Hepatic stellate cell (primary cell): Measurements from ENCODE around the gene NUDT3.
"Not testable (repeated sequence)": the region's sequence is repeated elsewhere in the genome, so short reads cannot be mapped to it uniquely, and the experiment has no call there.

Experiments used
- DNase-seq: peaks from one replicate; pipeline ENCODE4 v3.0.0; 2011; ENCODE audit warnings: low spot score

The NUDT3 gene

GRCh38 chr6:34284563-34285447 lies 107.7 kb downstream of the NUDT3 start:
- DNase-seq, result peak; percentile 53

DNA sequence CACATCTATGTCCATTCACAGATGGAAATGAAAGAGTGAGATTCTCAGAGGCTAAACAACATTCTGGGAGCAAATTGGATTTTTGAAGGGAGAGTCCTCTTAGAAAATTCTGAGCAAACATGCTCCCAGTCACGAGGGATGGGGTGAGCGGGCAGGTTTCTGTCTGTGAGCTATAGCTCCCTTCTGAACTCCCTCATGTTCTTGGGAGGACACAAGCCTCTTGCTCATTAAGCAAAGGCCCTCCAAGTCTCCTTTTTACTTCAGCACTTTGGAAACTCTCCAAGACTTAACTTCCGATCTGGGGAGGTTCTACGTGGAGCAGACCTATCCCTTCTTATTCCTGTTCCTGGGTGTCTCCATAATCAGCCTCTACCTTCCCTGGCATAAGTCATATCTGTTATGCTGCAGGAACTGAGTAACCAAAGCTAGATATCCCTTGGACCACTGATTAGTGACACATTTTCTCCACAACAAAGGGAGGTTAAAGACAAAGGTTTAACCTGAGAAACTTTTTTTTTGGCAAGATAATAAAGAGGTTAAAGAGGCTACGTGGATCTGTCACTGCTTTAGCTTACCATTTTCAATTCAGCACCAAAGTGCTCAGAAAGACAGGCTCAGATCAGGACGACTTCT lies 110.7 kb downstream of the NUDT3 start:
- DNase-seq, result no peak

- DNase-seq, result no peak
These were observed 112.3 kb downstream of the NUDT3 start for GRCh38 chr6:34280216-34280615.

GRCh38 chr6:34278833-34279232 lies 113.6 kb downstream of the NUDT3 start:
- no peak for DNase-seq

DNA sequence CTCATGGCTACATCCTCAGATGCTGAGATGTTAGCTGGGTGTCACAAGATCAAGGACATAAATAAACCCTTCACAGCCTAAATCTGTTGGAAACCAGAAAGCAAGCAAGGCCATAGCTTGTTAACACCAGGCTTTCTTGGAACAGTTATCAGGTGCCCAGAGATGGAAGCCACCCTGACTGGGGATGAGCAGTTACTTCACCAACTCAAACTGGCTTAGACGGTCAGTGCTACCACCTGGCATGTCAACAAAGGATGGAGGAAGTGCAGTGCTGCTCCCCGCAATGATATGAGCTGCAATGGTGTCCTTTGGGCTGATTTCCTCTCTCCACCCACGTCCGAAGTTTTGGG lies 114.7 kb downstream of the NUDT3 start:
- no peak for DNase-seq

DNA sequence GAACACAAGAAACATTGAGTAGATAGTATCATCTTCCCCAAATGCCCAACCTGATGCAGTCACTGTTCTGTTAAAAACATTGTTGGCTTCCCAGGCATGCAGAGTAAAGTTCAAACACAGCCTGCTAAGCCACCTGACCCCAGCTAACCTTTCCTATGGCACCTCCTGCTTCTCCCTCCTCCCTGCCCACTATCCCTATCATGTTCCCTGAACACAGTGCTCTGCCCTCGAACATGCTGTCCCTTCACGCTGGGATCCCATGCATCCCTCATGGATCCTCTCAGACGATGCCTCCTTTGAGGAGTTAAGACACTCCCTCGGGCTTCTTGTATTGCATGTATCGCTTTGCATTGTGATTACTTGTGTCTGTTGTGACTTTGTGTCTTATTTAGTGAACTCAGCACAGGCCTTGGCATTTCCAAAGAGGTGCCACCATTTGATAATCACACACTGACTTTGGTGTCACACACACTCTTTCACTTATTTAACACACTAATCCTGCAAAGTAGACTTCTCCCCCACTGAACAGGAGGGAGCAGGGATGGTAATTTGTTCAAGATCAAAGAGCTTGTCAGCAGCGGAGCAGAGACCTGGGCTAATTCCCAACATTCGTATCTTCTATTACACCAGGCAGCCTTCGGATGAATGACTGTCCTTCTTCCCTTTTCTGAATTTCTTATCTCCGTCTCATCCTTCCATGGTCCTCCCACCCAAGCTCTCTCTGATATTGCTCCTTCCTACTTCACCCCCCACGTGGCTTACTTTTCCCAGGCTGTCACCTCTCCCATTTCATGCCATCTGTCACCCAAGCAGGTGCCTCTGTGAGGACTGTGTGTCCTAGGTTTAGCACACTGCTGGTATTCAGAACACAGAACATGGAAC lies 115.3 kb downstream of the NUDT3 start:
- DNase-seq, result no peak

DNA sequence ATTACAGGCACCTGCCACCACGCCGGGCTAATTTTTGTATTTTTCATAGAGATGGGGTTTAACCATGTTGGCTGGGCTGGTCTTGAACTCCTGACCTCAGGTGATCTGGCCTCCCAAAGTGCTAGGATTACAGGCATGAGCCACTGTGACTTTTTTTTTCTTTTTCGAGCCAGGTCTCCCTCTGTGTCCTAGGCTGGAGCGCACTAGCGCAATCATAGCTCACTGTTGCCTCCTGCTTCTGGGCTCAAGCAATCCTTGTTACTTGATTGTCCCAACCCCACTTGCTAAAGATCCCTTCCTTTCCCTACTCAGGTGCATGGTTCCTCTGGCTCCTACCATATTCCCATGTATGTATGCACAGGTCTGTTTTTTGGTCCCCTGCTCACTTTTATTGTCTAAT lies 116.3 kb downstream of the NUDT3 start:
- no peak for DNase-seq

DNA sequence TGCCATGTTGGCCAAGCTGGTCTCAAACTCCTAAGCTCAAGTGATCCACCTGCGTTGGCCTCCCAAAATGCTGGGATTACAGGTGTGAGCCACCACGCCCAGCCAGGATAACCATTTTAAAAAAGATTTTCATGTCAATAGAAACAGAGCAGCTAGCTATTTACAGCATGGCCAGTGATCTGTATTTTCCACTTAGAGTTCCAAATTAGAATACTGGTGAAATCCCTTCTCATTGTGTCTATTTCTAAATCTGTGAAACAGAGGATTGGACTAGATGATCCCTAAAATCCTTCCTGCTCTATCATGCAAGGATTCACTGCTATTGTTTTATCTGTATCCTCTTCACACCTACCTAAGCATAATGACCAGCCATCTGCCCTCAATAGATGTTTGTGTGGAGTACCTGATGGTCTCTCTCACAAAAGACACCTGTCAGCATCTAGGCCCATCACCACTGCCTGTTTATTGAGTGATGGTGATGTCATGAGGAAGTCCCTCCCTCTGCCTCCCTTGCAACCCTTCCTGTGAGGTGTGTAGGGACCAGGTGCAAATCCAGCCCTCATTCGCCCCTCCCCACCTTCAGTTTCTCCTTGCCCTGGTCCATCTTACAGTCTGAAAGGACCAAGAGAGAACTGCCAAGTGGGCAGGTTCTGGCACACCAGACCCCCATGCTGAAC lies 117.2 kb downstream of the NUDT3 start:
- DNase-seq, result no peak

- DNase-seq, result no peak
These were observed 118.3 kb downstream of the NUDT3 start for GRCh38 chr6:34274129-34274528.

- DNase-seq, result peak; percentile 23
These were observed 119.1 kb downstream of the NUDT3 start for GRCh38 chr6:34273242-34273805.

DNA sequence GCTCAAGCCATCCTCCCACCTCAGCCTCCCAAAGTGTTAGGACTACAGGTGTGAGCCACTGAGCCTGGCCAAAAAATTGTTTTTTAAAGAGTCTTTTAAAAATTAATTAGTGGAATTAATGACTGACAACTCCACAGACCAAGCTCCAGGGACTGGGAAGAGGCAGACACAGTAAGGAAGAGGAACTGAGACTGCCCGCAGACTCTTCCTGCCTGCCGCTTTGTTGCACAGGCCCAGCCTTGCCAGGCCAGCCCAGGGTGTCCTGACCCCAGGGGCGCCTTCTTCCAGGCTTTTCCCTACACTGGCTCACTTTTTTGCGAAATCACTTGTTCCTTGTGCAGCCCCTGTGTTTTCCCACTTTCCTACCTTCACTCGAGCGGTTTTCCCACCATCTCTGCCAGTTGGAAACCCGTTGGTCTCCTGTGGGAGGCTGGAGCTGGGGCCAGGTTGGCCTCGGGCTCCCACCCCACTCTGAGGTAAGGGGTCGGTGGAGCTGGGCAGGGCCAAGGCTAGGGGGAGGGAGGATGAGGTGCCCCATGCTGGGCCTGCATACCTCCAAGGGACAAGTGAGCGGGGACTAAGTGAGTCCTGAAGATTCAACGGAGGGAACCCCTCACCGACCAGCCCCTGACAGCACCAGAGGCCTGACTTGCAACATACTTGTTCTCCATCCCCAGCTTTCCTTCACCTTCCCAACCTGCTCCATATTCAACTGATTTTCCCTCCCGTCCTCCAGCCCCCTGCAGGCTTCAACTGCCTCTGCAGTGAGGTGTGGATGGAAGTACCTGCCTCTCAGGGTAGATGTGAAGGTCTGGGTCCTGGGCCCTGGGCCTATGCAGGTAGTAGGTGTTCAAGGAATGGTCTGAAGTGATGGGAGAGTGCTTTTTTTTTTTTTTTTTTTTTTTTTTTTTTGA lies 120.2 kb downstream of the NUDT3 start:
- DNase-seq, result no peak

DNA sequence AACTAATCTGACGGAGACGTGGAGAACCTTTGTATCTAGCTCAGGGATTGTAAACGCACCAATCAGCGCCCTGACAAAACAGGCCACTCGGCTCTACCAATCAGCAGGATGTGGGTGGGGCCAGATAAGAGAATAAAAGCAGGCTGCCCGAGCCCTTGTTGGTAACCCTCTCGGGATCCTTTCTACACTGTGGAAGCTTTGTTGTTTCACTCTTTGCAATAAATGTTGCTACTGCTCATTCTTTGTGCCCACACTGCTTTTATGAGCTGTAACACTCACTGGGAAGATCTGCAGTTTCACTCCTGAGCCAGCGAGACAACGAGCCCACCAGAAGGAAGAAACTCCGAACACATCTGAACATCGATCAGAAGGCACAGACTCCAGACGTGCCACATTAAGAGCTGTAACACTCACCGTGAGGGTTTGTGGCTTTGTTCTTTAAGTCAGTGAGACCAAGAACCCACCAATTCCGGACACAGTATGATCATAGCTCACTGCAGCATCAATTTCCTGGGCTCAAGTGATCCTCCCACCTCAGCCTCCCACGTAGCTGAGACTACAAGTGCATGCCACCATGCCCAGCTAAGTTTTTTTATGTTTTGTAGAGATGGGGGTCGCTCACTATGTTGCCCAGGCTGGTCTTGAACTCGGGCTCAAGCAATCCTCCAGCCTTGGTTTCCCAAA lies 122.7 kb downstream of the NUDT3 start:
- not testable (repeated sequence) for DNase-seq

DNA sequence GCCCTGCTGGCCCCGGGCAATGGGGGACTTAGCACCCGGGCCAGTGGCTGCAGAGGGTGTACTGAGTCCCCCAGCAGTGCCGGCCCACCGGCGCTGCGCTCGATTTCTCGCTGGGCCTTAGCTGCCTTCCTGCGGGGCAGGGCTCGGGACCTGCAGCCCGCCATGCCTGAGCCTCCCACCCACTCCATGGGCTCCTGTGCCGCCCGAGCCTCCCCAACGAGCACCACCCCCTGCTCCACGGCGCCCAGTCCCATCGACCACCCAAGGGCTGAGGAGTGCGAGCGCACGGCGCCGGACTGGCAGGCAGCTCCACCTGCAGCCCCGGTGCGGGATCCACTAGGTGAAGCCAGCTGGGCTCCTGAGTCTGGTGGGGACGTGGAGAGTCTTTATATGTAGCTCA lies 123.3 kb downstream of the NUDT3 start:
- DNase-seq, result not testable (repeated sequence)

DNA sequence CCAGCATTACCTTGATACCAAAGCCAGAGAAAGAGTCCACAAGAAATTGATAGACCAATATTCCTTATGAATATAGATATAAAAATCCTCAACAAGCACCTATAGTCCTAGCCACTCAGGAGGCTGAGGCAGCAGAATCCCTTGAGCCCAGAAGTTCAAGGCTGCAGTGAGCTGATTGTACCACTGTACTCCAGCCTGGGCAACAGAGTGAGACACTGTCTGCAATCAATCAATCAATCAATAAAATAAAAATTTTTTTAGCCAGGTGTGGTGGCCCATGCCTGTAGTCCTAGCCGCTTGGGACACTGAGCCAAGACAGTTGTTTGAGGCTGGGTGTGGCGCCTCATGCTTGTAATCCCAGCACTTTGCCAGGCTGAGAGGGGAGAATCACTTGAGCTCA lies 124.7 kb downstream of the NUDT3 start:
- DNase-seq, result no peak

GRCh38 chr6:34263484-34263883 lies 129.0 kb downstream of the NUDT3 start:
- DNase-seq, result not testable (repeated sequence)

DNA sequence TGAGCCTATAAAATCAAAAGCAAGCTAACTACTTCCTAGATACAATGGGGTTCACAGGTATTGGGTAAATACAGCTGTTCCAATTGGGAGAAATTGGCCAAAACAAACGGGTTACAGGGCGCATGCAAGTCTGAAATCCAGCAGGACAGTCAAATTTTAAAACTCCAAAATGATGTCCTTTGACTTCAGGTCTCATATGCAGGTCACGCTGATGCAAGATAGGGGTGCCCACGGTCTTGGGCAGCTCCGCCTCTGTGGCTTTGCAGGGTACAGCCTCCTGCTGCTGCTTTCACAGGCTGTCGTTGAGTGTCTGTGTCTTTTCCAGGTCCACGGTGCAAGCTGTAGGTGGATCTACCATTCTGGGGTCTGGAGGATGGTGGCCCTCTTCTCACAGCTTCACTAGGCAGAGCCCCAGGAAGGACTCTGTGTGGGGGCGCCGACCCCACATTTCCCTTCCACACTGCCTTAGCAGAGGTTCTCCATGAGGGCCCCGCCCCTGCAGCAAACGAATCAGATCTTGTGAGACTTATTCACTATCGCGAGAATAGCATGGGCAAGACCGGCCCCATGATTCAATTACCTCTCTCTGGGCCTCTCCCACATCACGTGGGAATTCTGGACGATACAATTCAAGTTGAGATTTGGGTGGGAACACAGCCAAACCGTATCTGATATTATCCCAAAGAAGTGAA lies 131.7 kb downstream of the NUDT3 start:
- DNase-seq, result no peak

DNA sequence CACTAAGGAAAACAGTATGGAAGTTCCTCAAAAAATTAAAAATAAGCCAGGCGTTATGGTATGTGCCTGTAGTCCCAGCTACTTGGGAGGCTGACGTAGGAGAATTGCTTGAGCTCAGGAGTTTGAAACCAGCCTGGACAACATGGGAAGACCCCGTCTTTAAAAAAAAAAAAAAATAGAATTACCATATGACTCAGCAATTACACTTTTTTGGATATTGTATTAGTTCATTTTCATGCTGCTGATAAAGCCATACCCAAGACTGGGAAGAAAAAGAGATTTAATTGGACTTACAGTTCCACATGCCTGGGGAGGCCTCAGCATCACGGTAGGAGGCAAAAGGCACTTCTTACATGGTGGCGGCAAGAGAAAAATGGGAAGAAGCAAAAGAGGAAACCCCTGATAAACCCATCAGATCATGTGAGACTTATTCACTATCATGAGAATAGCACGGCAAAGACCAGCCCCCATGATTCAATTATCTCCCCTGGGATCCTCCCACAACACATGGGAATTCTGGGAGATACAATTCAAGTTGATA lies 132.9 kb downstream of the NUDT3 start:
- DNase-seq, result no peak

GRCh38 chr6:34252395-34252794 lies 140.1 kb downstream of the NUDT3 start:
- DNase-seq, result not testable (repeated sequence)
